HG03280 (cell line): ENCODE data around the gene PEX14.

Experiments
- ATAC-seq: cut with Tn5 transposase; IDR thresholded peaks from one replicate; pipeline ENCODE4 v1.9.1; 2021; ENCODE audit warnings: mild to moderate bottlenecking, moderate library complexity; ENCODE audit not compliant: unreplicated experiment

The PEX14 gene

GRCh38 chr1:10516925-10517676, 42.4 kb downstream of the PEX14 start:
- ATAC-seq, result no peak

GRCh38 chr1:10517677-10517982, 42.9 kb downstream of the PEX14 start:
- ATAC-seq, result no peak

- ATAC-seq, result no peak
Measured at GRCh38 chr1:10519016-10519417, 44.3 kb downstream of the PEX14 start.

- ATAC-seq, result no peak
Measured at GRCh38 chr1:10520497-10520896, 45.7 kb downstream of the PEX14 start.

GRCh38 chr1:10520952-10521351, 46.2 kb downstream of the PEX14 start:
- ATAC-seq, result no peak

GRCh38 chr1:10521537-10522157, 46.9 kb downstream of the PEX14 start:
- no peak for ATAC-seq

GRCh38 chr1:10522322-10522860, 47.6 kb downstream of the PEX14 start:
- no peak for ATAC-seq

GRCh38 chr1:10525208-10525607, 50.5 kb downstream of the PEX14 start:
- no peak for ATAC-seq

- no peak for ATAC-seq
Measured at GRCh38 chr1:10528066-10529014, 53.6 kb downstream of the PEX14 start.

GRCh38 chr1:10529091-10529490, 54.3 kb downstream of the PEX14 start:
- ATAC-seq, result no peak

- ATAC-seq, result no peak
Measured at GRCh38 chr1:10529765-10530164, 55.0 kb downstream of the PEX14 start.

- no peak for ATAC-seq
Measured at GRCh38 chr1:10530281-10530740, 55.6 kb downstream of the PEX14 start.

- ATAC-seq, result no peak
Measured at GRCh38 chr1:10530756-10531495, 56.2 kb downstream of the PEX14 start.

GRCh38 chr1:10532362-10532761, 57.6 kb downstream of the PEX14 start:
- no peak for ATAC-seq

GRCh38 chr1:10534519-10534918, 59.8 kb downstream of the PEX14 start:
- no peak for ATAC-seq

- ATAC-seq, result no peak
Measured at GRCh38 chr1:10536133-10536770, 61.5 kb downstream of the PEX14 start.

- ATAC-seq, result no peak
Measured at GRCh38 chr1:10537082-10537766, 62.5 kb downstream of the PEX14 start.

- no peak for ATAC-seq
Measured at GRCh38 chr1:10538646-10539355, 64.1 kb downstream of the PEX14 start.
